H9 (cell line): ENCODE results near the gene PYGB. TPM values are rescaled to one million over a fixed set of nuclear protein-coding genes. Genes with fewer than 3 reads are reported as not detected.

Experiments used
- DNase-seq: peaks from one replicate; pipeline ENCODE4 v3.0.0-alpha.2; 2017
- H2AFZ ChIP-seq: one replicate; pipeline ENCODE4 v1.6.1; 2013; ENCODE audit warnings: mild to moderate bottlenecking, low read length, control low read depth, moderate library complexity
- H2AK5ac ChIP-seq: 2 replicates; pipeline ENCODE4 v1.6.1; 2013; ENCODE audit warnings: low read length, control low read depth, mixed read lengths; ENCODE audit not compliant: insufficient read length
- H2BK120ac ChIP-seq: one replicate; pipeline ENCODE4 v1.6.1; 2013; ENCODE audit warnings: low read depth, mild to moderate bottlenecking, low read length, control low read depth, inconsistent platforms; ENCODE audit not compliant: poor library complexity, severe bottlenecking
- H2BK12ac ChIP-seq: 2 replicates; pipeline ENCODE4 v1.6.1; 2013; ENCODE audit warnings: low read length, control low read depth, mixed read lengths, low read depth; ENCODE audit not compliant: insufficient read length
- H2BK15ac ChIP-seq: 2 replicates; pipeline ENCODE4 v1.6.1; 2013; ENCODE audit warnings: low read depth, low read length, control low read depth
- H2BK20ac ChIP-seq: one replicate; pipeline ENCODE4 v1.6.1; 2013; ENCODE audit warnings: low read depth, mild to moderate bottlenecking, low read length, control low read depth, inconsistent platforms; ENCODE audit not compliant: poor library complexity, severe bottlenecking
- H2BK5ac ChIP-seq: 2 replicates; pipeline ENCODE4 v1.6.1; 2013; ENCODE audit warnings: low read length, control low read depth, mixed read lengths; ENCODE audit not compliant: insufficient read length
- H3K14ac ChIP-seq: 2 replicates; pipeline ENCODE4 v1.6.1; 2013; ENCODE audit warnings: low read length, control low read depth; ENCODE audit not compliant: insufficient read depth
- H3K18ac ChIP-seq: 2 replicates; pipeline ENCODE4 v1.6.1; 2013; ENCODE audit warnings: low read depth, mild to moderate bottlenecking, mixed read lengths, low read length, control low read depth; ENCODE audit not compliant: insufficient read length
- H3K23ac ChIP-seq: 2 replicates; pipeline ENCODE4 v1.6.1; 2013; ENCODE audit warnings: low read length, control low read depth, mixed read lengths, low read depth; ENCODE audit not compliant: insufficient read length
- H3K23me2 ChIP-seq: 2 replicates; pipeline ENCODE4 v1.6.1; 2013; ENCODE audit warnings: low read depth, mild to moderate bottlenecking, mixed read lengths, low read length, control low read depth; ENCODE audit not compliant: insufficient read length, poor library complexity, severe bottlenecking
- H3K27ac ChIP-seq: 2 replicates; pipeline ENCODE4 v1.5.1; 2013; ENCODE audit warnings: low read length, control low read depth, mixed read lengths, low read depth; ENCODE audit not compliant: insufficient read length
- H3K27me3 ChIP-seq: 2 replicates; pipeline ENCODE4 v1.6.1; 2013; ENCODE audit warnings: low read length, control low read depth, inconsistent platforms; ENCODE audit not compliant: insufficient read depth
- H3K4ac ChIP-seq: 2 replicates; pipeline ENCODE4 v1.6.1; 2013; ENCODE audit warnings: low read depth, mild to moderate bottlenecking, control low read depth, inconsistent platforms, low read length, moderate library complexity
- H3K4me1 ChIP-seq: 2 replicates; pipeline ENCODE4 v1.6.1; 2013; ENCODE audit warnings: low read length, control low read depth, inconsistent platforms; ENCODE audit not compliant: insufficient read depth
- H3K4me2 ChIP-seq: 2 replicates; pipeline ENCODE4 v1.6.1; 2013; ENCODE audit warnings: low read length, control low read depth, mixed read lengths; ENCODE audit not compliant: insufficient read length, insufficient read depth
- H3K56ac ChIP-seq: 2 replicates; pipeline ENCODE4 v1.6.1; 2013; ENCODE audit warnings: low read depth, mild to moderate bottlenecking, mixed read lengths, low read length, control low read depth; ENCODE audit not compliant: insufficient read length
- H3K79me1 ChIP-seq: 2 replicates; pipeline ENCODE4 v1.6.1; 2013; ENCODE audit warnings: low read depth, mild to moderate bottlenecking, moderate library complexity, low read length, control low read depth, inconsistent platforms; ENCODE audit not compliant: insufficient read depth, poor library complexity, severe bottlenecking
- H3K79me2 ChIP-seq: 2 replicates; pipeline ENCODE4 v1.6.1; 2013; ENCODE audit warnings: low read length, control low read depth, inconsistent platforms; ENCODE audit not compliant: insufficient read depth
- H3K9ac ChIP-seq: 2 replicates; pipeline ENCODE4 v1.6.1; 2013; ENCODE audit warnings: low read length, control low read depth, mixed read lengths; ENCODE audit not compliant: insufficient read length; ENCODE audit errors: extremely low read depth
- H3K9me3 ChIP-seq: one replicate; pipeline ENCODE4 v1.6.1; 2013; ENCODE audit warnings: low read depth, low read length, inconsistent platforms; ENCODE audit not compliant: control insufficient read depth
- H3T11ph ChIP-seq: one replicate; pipeline ENCODE4 v1.6.1; 2013; ENCODE audit warnings: mild to moderate bottlenecking, low read length, control low read depth, inconsistent platforms
- H4K20me1 ChIP-seq: one replicate; pipeline ENCODE4 v1.6.1; 2013; ENCODE audit not compliant: control insufficient read depth, insufficient read length, insufficient read depth
- H4K5ac ChIP-seq: 2 replicates; pipeline ENCODE4 v1.6.1; 2013; ENCODE audit warnings: low read depth, mild to moderate bottlenecking, mixed read lengths, low read length, control low read depth; ENCODE audit not compliant: insufficient read length
- H4K8ac ChIP-seq: replicated peaks from 2 replicates; pipeline ENCODE4 v1.6.1; 2013; ENCODE audit warnings: low read length, control low read depth, mixed read lengths, low read depth; ENCODE audit not compliant: insufficient read length
- H4K91ac ChIP-seq: 2 replicates; pipeline ENCODE4 v1.6.1; 2013; ENCODE audit warnings: low read depth, mild to moderate bottlenecking, moderate library complexity, mixed read lengths, low read length, control low read depth; ENCODE audit not compliant: insufficient read length
- H3K27ac Mint-ChIP-seq, 3 experiments: 2 replicates in 2 of 3; 3 replicates in 1 of 3; pipeline ENCODE4 v1.8.0; 2020 to 2021; ENCODE audit warnings: mixed read lengths in 3 of 3, mild to moderate bottlenecking in 1 of 3, moderate library complexity in 1 of 3
- H3K27me3 Mint-ChIP-seq: 2 replicates; pipeline ENCODE4 v1.8.0; 2021; ENCODE audit warnings: low read depth, mild to moderate bottlenecking, moderate library complexity, mixed read lengths
- H3K36me3 Mint-ChIP-seq, 3 experiments: 2 replicates in 2 of 3; 3 replicates in 1 of 3; pipeline ENCODE4 v1.8.0; 2020 to 2021; ENCODE audit warnings: low read depth in 3 of 3, mixed read lengths in 3 of 3; ENCODE audit not compliant: insufficient read depth in 1 of 3
- H3K4me1 Mint-ChIP-seq, 2 experiments: 2 replicates each; pipeline ENCODE4 v1.8.0; 2020; ENCODE audit warnings: mixed read lengths in 2 of 2
- H3K4me3 Mint-ChIP-seq, 2 experiments: 2 replicates in 1 of 2; 3 replicates in 1 of 2; pipeline ENCODE4 v1.8.0; 2020 to 2021; ENCODE audit warnings: mild to moderate bottlenecking in 2 of 2, mixed read lengths in 2 of 2, moderate library complexity in 1 of 2
- H3K9me3 Mint-ChIP-seq, 2 experiments: 2 replicates in 1 of 2; 3 replicates in 1 of 2; pipeline ENCODE4 v1.8.0; 2020; ENCODE audit warnings: mild to moderate bottlenecking in 2 of 2, mixed read lengths in 2 of 2, moderate library complexity in 1 of 2
- WGBS: extraction: QIAGEN DNeasy Blood & Tissue Kit; methylation state at CpG from one replicate; pipeline ENCODE4 v1.1.7; 2013; ENCODE audit warnings: missing lambda C conversion rate, low lambda C conversion rate, mixed read lengths; ENCODE audit not compliant: insufficient read length; ENCODE audit errors: extremely low coverage; 5-methylcytosine and 5-hydroxymethylcytosine counted together
- total RNA-seq: library from RNA; stranded (reverse); gene quantifications from 2 replicates; pipeline ENCODE4 v1.2.1, GENCODE V29; 2021
- TF ChIP-seq, protein P1 (sequence below): fragments of 200-600 bp; sonication (generic); conservative IDR thresholded peaks from 3 replicates; pipeline ENCODE4 v1.8.0; 2021; ENCODE audit warnings: antibody characterized with exemption, mild to moderate bottlenecking

The PYGB gene
- total RNA-seq, 1 experiment from 2014 or later: 46.9 TPM

DNA sequence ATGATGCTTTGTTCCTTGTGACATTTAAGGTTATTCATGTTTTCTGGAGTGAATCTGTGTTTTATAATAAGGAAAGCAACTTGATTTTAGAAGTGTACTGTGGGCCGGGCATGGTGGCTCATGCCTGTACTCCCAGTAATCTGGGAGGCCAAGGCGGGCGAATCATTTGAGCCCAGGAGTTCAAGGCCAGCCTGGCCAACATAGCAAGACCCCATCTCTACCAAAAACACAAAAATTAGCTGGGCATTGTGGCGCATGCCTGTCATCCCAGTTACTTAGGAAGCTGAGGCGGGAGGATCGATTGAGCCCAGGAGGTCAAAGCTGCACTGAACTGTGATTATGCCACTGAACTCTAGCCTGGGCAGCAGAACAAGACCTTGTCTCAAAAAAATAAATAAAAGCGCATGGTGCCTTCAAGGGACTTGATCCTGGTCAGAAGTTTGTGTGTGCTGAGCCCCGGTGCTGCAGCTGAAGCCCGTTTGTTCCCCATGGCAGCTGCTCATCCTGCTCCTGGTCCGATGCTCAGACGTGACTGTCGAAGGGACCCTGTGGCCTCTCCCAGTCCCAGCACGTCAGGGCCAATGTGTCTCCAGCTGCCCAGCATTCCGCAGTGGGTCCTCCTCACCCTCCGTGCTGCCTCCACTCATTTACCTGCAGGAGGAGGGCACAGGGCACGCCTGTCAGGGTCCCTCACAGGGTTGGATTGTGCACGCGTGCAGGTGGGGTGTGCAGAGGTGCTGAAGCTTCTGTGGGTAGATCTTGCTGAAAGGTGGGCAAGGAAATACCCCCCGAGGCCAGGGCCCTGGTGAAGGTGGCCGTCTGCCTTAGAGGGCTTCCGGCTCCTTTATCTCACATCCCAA, 34.1 kb upstream of the PYGB start:
- H3K23me2 ChIP-seq: no peaks in the 10 kb centered on the region
- no peaks in the 10 kb centered on the region for H3K9me3 Mint-ChIP-seq
- H3K27me3 Mint-ChIP-seq: no peaks in the 10 kb centered on the region
- H2BK120ac ChIP-seq: no peak overlapping the region
- no peaks in the 10 kb centered on the region for H3K9me3 ChIP-seq
- no peak overlapping the region for H3K9ac ChIP-seq
- H4K8ac ChIP-seq: no peak overlapping the region
- H3K79me2 ChIP-seq: no peaks in the 10 kb centered on the region
- no peak overlapping the region for H2AK5ac ChIP-seq
- H2BK5ac ChIP-seq: no peak overlapping the region
- no peaks in the 10 kb centered on the region; the same call in 1 of the 2 replicates for H3K27me3 ChIP-seq
- no peak overlapping the region for H3K4me3 Mint-ChIP-seq
- H2BK20ac ChIP-seq: no peak overlapping the region
- no peak overlapping the region for H4K5ac ChIP-seq
- H3K18ac ChIP-seq: no peak overlapping the region
- H3K4me1 ChIP-seq: no peaks in the 10 kb centered on the region
- H3T11ph ChIP-seq: no peak overlapping the region
- H4K91ac ChIP-seq: no peak overlapping the region
- DNase-seq: no peak
- no peak overlapping the region; a peak in 1 of 7 replicates for H3K27ac Mint-ChIP-seq
- no peak overlapping the region for H2AFZ ChIP-seq
- no peak overlapping the region for H3K23ac ChIP-seq
- H3K4me1 Mint-ChIP-seq: peaks cover 0 to 2% of the 10 kb centered on the region in 2 experiments; a peak in 1 of 4 replicates
- no peak overlapping the region for H3K4me2 ChIP-seq
- no peak overlapping the region for H3K56ac ChIP-seq
- H3K4ac ChIP-seq: no peak overlapping the region
- no peaks in the 10 kb centered on the region for H4K20me1 ChIP-seq
- H3K36me3 Mint-ChIP-seq: peaks cover 5 to 63% (median 34%) of the 10 kb centered on the region in 3 experiments; a peak in 6 of 7 replicates
- WGBS: no CpG with 5 or more reads among the region's 21 CpGs
- no peak overlapping the region for H3K27ac ChIP-seq
- no peaks in the 10 kb centered on the region for H3K79me1 ChIP-seq
- TF ChIP-seq, protein P1, sequence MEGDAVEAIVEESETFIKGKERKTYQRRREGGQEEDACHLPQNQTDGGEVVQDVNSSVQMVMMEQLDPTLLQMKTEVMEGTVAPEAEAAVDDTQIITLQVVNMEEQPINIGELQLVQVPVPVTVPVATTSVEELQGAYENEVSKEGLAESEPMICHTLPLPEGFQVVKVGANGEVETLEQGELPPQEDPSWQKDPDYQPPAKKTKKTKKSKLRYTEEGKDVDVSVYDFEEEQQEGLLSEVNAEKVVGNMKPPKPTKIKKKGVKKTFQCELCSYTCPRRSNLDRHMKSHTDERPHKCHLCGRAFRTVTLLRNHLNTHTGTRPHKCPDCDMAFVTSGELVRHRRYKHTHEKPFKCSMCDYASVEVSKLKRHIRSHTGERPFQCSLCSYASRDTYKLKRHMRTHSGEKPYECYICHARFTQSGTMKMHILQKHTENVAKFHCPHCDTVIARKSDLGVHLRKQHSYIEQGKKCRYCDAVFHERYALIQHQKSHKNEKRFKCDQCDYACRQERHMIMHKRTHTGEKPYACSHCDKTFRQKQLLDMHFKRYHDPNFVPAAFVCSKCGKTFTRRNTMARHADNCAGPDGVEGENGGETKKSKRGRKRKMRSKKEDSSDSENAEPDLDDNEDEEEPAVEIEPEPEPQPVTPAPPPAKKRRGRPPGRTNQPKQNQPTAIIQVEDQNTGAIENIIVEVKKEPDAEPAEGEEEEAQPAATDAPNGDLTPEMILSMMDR: no peak
- no peak overlapping the region for H2BK15ac ChIP-seq
- no peak overlapping the region for H2BK12ac ChIP-seq
- H3K14ac ChIP-seq: no peak overlapping the region
